ENCODE results near the gene CARNS1. TPM values are rescaled to one million over a fixed set of nuclear protein-coding genes. Genes with fewer than 3 reads are reported as not detected.

CARNS1 gene
- total and polyA plus RNA-seq, 9 of the 15 experiments (the other 6 are each of a cell fraction or from before 2014, with no cell fraction given) = 0.01 to 0.18 (median 0.06) TPM; not detected in 3

GRCh38 chr11:67428052-67429001, 12.8 kb downstream of the CARNS1 start, which contains the start of gene RPS6KB2 (continued):
- no peak for TF ChIP-seq MCM5 (IDR thresholded peaks at IDR 0.05; ENCODE audit: low read depth)
- no peak for TF ChIP-seq TSC22D4 (tag; IDR thresholded peaks at IDR 0.05)
- TF ChIP-seq CLOCK (CRISPR knock-in tag; IDR thresholded peaks at IDR 0.05; ENCODE audit: borderline replicate concordance) = no peak
- TF ChIP-seq, protein P1, sequence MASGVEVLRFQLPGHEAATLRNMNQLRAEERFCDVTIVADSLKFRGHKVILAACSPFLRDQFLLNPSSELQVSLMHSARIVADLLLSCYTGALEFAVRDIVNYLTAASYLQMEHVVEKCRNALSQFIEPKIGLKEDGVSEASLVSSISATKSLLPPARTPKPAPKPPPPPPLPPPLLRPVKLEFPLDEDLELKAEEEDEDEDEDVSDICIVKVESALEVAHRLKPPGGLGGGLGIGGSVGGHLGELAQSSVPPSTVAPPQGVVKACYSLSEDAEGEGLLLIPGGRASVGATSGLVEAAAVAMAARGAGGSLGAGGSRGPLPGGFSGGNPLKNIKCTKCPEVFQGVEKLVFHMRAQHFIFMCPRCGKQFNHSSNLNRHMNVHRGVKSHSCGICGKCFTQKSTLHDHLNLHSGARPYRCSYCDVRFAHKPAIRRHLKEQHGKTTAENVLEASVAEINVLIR (CRISPR knock-in tag; IDR thresholded peaks at IDR 0.05) = peak; percentile 99
- no peak for TF ChIP-seq MED1 (CRISPR knock-in tag; IDR thresholded peaks at IDR 0.05; ENCODE audit: borderline replicate concordance)
- TF ChIP-seq ZNF561 (CRISPR knock-in tag; conservative IDR thresholded peaks at IDR 0.05) = no peak
- no peak for TF ChIP-seq SREBF2 (CRISPR knock-in tag; IDR thresholded peaks at IDR 0.05)
- TF ChIP-seq ZNF280B (CRISPR knock-in tag; IDR thresholded peaks at IDR 0.05) = no peak
- TF ChIP-seq DMBX1 (CRISPR knock-in tag; IDR thresholded peaks at IDR 0.05; ENCODE audit: borderline replicate concordance) = 0 out of 2 replicates have a peak, but pooled peaks have one; percentile 48
- no peak for TF ChIP-seq ZNF445 (CRISPR knock-in tag; IDR thresholded peaks at IDR 0.05; ENCODE audit: low read depth)
- no peak for TF ChIP-seq BRD4 (IDR thresholded peaks at IDR 0.05)
- no peak for TF ChIP-seq IFI16 (CRISPR knock-in tag; IDR thresholded peaks at IDR 0.05)
- TF ChIP-seq SMAD2 (IDR thresholded peaks at IDR 0.05; ENCODE audit: low read depth, low read length) = no peak
- TF ChIP-seq ZFX (CRISPR knock-in tag; IDR thresholded peaks at IDR 0.05) = peak; percentile 98
- no peak for TF ChIP-seq ZNF165 (CRISPR knock-in tag; IDR thresholded peaks at IDR 0.05; ENCODE audit: borderline replicate concordance)
- peak; percentile 72 for TF ChIP-seq GABPA (tag; conservative IDR thresholded peaks at IDR 0.05; ENCODE audit: low read depth)

Data from K562 (cell line).